ENCODE results near the gene TRRAP.

TRRAP gene

GRCh38 chr7:98922392-98923187 is 44.3 kb downstream of the TRRAP start (continued):
- TF ChIP-seq, protein P1, sequence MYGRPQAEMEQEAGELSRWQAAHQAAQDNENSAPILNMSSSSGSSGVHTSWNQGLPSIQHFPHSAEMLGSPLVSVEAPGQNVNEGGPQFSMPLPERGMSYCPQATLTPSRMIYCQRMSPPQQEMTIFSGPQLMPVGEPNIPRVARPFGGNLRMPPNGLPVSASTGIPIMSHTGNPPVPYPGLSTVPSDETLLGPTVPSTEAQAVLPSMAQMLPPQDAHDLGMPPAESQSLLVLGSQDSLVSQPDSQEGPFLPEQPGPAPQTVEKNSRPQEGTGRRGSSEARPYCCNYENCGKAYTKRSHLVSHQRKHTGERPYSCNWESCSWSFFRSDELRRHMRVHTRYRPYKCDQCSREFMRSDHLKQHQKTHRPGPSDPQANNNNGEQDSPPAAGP (tag by site-specific recombination; IDR thresholded peaks at IDR 0.05): peak; percentile 92
- no peak for TF ChIP-seq ZNF621 (tag by site-specific recombination; IDR thresholded peaks at IDR 0.05)
- no peak for TF ChIP-seq SETDB1 (IDR thresholded peaks at IDR 0.05; ENCODE audit: insufficient read length, low read length)
- 0 out of 2 replicates have a peak, but pooled peaks have one; percentile 50 for TF ChIP-seq ZNF24 (tag by site-specific recombination; IDR thresholded peaks at IDR 0.05)
- TF ChIP-seq PATZ1 (tag by site-specific recombination; IDR thresholded peaks at IDR 0.05): peak; percentile 60; the same call in 1 of the 2 replicates
- TF ChIP-seq, protein P2, sequence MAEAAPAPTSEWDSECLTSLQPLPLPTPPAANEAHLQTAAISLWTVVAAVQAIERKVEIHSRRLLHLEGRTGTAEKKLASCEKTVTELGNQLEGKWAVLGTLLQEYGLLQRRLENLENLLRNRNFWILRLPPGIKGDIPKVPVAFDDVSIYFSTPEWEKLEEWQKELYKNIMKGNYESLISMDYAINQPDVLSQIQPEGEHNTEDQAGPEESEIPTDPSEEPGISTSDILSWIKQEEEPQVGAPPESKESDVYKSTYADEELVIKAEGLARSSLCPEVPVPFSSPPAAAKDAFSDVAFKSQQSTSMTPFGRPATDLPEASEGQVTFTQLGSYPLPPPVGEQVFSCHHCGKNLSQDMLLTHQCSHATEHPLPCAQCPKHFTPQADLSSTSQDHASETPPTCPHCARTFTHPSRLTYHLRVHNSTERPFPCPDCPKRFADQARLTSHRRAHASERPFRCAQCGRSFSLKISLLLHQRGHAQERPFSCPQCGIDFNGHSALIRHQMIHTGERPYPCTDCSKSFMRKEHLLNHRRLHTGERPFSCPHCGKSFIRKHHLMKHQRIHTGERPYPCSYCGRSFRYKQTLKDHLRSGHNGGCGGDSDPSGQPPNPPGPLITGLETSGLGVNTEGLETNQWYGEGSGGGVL (tag by site-specific recombination; IDR thresholded peaks at IDR 0.05): peak; percentile 96
- peak; percentile 34; the same call in 1 of the 2 replicates for TF ChIP-seq SP7 (tag by site-specific recombination; IDR thresholded peaks at IDR 0.05)
- no peak for TF ChIP-seq ZNF423 (tag by site-specific recombination; IDR thresholded peaks at IDR 0.05)
- no peak for TF ChIP-seq ZNF394 (tag by site-specific recombination; IDR thresholded peaks at IDR 0.05; ENCODE audit: borderline replicate concordance)

- no peak overlapping the region for H3K27ac ChIP-seq (ENCODE audit: extremely low read depth, low read depth, low read length)
- TF ChIP-seq ZNF184 (tag by site-specific recombination; IDR thresholded peaks at IDR 0.05) (no peak), ZBTB26 (tag by site-specific recombination; optimal IDR thresholded peaks at IDR 0.05) (no peak), ZNF23 (tag by site-specific recombination; IDR thresholded peaks at IDR 0.05; ENCODE audit: borderline replicate concordance) (no peak), ZNF514 (tag by site-specific recombination; IDR thresholded peaks at IDR 0.05) (no peak), ZNF132 (tag by site-specific recombination; IDR thresholded peaks at IDR 0.05; ENCODE audit: borderline replicate concordance) (no peak), ZNF24 (tag by site-specific recombination; IDR thresholded peaks at IDR 0.05) (no peak), CTCF (tag by site-specific recombination; IDR thresholded peaks at IDR 0.05) (no peak), KLF8 (tag by site-specific recombination; IDR thresholded peaks at IDR 0.05) (no peak), ZNF223 (tag by site-specific recombination; IDR thresholded peaks at IDR 0.05) (no peak)
- no peaks in the 10 kb centered on the region for H3K9me3 ChIP-seq (ENCODE audit: control insufficient read depth, insufficient read depth, low read depth, low read length)
- no peak overlapping the region for H3K4me3 ChIP-seq (ENCODE audit: low read depth, low read length)
- H3K4me1 ChIP-seq (ENCODE audit: control insufficient read depth, insufficient read depth, low read length): no peaks in the 10 kb centered on the region
- ChIA-PET CTCF (interaction anchor here (0.6 kb wide), 1 partner anchor 170 kb away, joined by 3 read pairs; no protein-coding TSS in a partner anchor), POLR2A (interaction anchor here (0.7 kb wide), 1 partner anchor 429 kb away, joined by 7 read pairs; no protein-coding TSS in a partner anchor)
- peaks cover 60 to 92% of the 10 kb centered on the region in 2 experiments for H3K36me3 ChIP-seq (ENCODE audit: control insufficient read depth in 2 of 2, insufficient read depth in 1 of 2, low read length in 2 of 2)
Measured at GRCh38 chr7:98923512-98923911, 45.2 kb downstream of the TRRAP start.

Data from HEK293 (cell line).